CD4-positive, alpha-beta T cell treated with Interleukin-6 at 100 ng/mL for 8 hours (primary cell): Measurements from ENCODE around the gene SREBF2.
A peak's percentile ranks its signal among the peaks of the same experiment; 100 is the strongest.
"Not testable (repeated sequence)": the region's sequence is repeated elsewhere in the genome, so short reads cannot be mapped to it uniquely, and the experiment has no call there.

Experiments used
- DNase-seq: peaks from one replicate; pipeline ENCODE4 v3.0.0-alpha.2; 2020; ENCODE audit warnings: mixed read lengths, low spot score

The SREBF2 gene

GRCh38 chr22:41821471-41822316 is 11.2 kb upstream of the SREBF2 start:
- DNase-seq: no peak

- DNase-seq: peak; percentile 76
Measured at GRCh38 chr22:41822317-41823057, 10.4 kb upstream of the SREBF2 start.

GRCh38 chr22:41823797-41824196 is 9.1 kb upstream of the SREBF2 start:
- no peak for DNase-seq

- no peak for DNase-seq
Measured at GRCh38 chr22:41825376-41825775, 7.5 kb upstream of the SREBF2 start.

- DNase-seq: no peak
Measured at GRCh38 chr22:41826021-41826420, 6.9 kb upstream of the SREBF2 start.

- DNase-seq: no peak
Measured at GRCh38 chr22:41826430-41827383, 6.2 kb upstream of the SREBF2 start.

GRCh38 chr22:41827671-41828070 is 5.2 kb upstream of the SREBF2 start:
- no peak for DNase-seq

- DNase-seq: no peak
Measured at GRCh38 chr22:41828516-41828915, 4.4 kb upstream of the SREBF2 start.

- no peak for DNase-seq
Measured at GRCh38 chr22:41830174-41830573, 2.7 kb upstream of the SREBF2 start.

GRCh38 chr22:41831383-41831782 is 1.5 kb upstream of the SREBF2 start:
- DNase-seq: no peak

- DNase-seq: no peak
Measured at GRCh38 chr22:41831828-41832552, 915 bp upstream of the SREBF2 start.

GRCh38 chr22:41833369-41834004 is 582 bp downstream of the SREBF2 start:
- peak; percentile 37 for DNase-seq

GRCh38 chr22:41834005-41834944 is 1.4 kb downstream of the SREBF2 start:
- no peak for DNase-seq

GRCh38 chr22:41835462-41835861 is 2.6 kb downstream of the SREBF2 start:
- DNase-seq: not testable (repeated sequence)

- DNase-seq: no peak
Measured at GRCh38 chr22:41836551-41836950, 3.6 kb downstream of the SREBF2 start.

- no peak for DNase-seq
Measured at GRCh38 chr22:41838842-41839618, 6.1 kb downstream of the SREBF2 start.

GRCh38 chr22:41840216-41840615 is 7.3 kb downstream of the SREBF2 start:
- DNase-seq: no peak

- DNase-seq: no peak
Measured at GRCh38 chr22:41841085-41841712, 8.3 kb downstream of the SREBF2 start.
